OCI-LY1 (cell line): ENCODE measurements around the gene GTPBP1.

Experiments
- EZH2 ChIP-seq: fragments of 200-600 bp; sonication (generic), shearing (Covaris generic); IDR thresholded peaks from 2 replicates; pipeline ENCODE4 v1.8.0; 2017; ENCODE audit warnings: borderline replicate concordance, mixed run types, mild to moderate bottlenecking, antibody characterized with exemption, low read length, moderate library complexity, mixed read lengths
- TF ChIP-seq, protein P1 (sequence below): fragments of 200-600 bp; sonication (generic), shearing (Covaris generic); IDR thresholded peaks from 2 replicates; pipeline ENCODE4 v1.5.1; 2017; ENCODE audit warnings: mild to moderate bottlenecking, antibody characterized with exemption, low read length, moderate library complexity, mixed read lengths

DNA sequence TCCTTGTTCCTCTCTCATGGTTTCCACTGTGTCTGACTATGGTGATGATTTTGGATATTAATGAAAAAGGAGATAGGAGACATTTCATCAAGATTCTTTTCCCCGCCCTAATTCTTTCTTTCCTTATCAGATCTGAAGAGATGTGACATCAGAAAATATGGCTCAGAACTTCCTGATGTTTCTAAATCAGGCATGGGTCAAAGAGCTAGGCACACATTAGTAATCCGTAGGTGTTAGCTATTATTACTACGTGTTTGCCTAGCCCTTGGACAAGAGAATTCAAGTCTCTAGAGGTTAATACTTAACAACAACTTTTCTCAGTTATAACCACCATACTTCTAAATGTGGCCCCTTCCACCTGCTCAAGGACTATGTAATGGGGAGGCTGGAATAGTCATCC is 10.8 kb upstream of the GTPBP1 start:
- TF ChIP-seq, protein P1, sequence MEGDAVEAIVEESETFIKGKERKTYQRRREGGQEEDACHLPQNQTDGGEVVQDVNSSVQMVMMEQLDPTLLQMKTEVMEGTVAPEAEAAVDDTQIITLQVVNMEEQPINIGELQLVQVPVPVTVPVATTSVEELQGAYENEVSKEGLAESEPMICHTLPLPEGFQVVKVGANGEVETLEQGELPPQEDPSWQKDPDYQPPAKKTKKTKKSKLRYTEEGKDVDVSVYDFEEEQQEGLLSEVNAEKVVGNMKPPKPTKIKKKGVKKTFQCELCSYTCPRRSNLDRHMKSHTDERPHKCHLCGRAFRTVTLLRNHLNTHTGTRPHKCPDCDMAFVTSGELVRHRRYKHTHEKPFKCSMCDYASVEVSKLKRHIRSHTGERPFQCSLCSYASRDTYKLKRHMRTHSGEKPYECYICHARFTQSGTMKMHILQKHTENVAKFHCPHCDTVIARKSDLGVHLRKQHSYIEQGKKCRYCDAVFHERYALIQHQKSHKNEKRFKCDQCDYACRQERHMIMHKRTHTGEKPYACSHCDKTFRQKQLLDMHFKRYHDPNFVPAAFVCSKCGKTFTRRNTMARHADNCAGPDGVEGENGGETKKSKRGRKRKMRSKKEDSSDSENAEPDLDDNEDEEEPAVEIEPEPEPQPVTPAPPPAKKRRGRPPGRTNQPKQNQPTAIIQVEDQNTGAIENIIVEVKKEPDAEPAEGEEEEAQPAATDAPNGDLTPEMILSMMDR, result no peak
- TF ChIP-seq EZH2, result no peak
